Endothelial cell of umbilical vein (primary cell): Measurements from ENCODE around the gene SMAD7. TPM values are rescaled to one million over a fixed set of nuclear protein-coding genes. Genes with fewer than 3 reads are reported as not detected.

Source experiments
- BruUV-seq: library from RNA; stranded (reverse); fragments of 400-500 nt; replicated peaks from 2 replicates; lab custom pipeline; 2021; lab: Mats Ljungman, UMichigan
- CTCF ChIA-PET: fragments of 300-600, 350-600 bp; sonication (Branson Sonifier 250); formaldehyde crosslinking; loops from one replicate; lab custom pipeline; 2021; ENCODE audit warnings: antibody characterized with exemption, inconsistent platforms; lab: Charles Lee
- POLR2A ChIA-PET: fragments of 300-600, 350-600 bp; sonication (Branson Sonifier 250); formaldehyde crosslinking; loops from one replicate; lab custom pipeline; 2021; ENCODE audit warnings: antibody characterized with exemption, inconsistent platforms; lab: Charles Lee
- DNase-seq: peaks from one replicate; pipeline ENCODE4 v3.0.0-alpha.2; 2011; ENCODE audit warnings: low read depth, low spot score
- FAIRE-seq: peaks from 2 replicates; lab custom pipeline; 2011; peaks lifted over from hg19 to GRCh38; lab: Jason Lieb, UNC
- H2AFZ ChIP-seq: 2 replicates; pipeline ENCODE4 v1.6.0; 2012; ENCODE audit warnings: low read depth, low read length, control low read depth, inconsistent platforms
- H3K27ac ChIP-seq: 2 replicates; pipeline ENCODE4 v1.5.1; 2011; ENCODE audit warnings: low read depth, mild to moderate bottlenecking, control low read depth, low read length, moderate library complexity; ENCODE audit not compliant: insufficient read depth
- H3K27me3 ChIP-seq, 2 experiments: 2 replicates each; pipeline versions ENCODE4 v1.6.0 to v1.6.1; 2011; ENCODE audit warnings: low read length in 2 of 2, mixed read lengths in 1 of 2; ENCODE audit not compliant: control insufficient read depth in 2 of 2, insufficient read depth in 2 of 2
- H3K36me3 ChIP-seq, 2 experiments: 2 replicates in 1 of 2; 3 replicates in 1 of 2; pipeline ENCODE4 v1.5.1; 2011; ENCODE audit warnings: low read length in 2 of 2, mild to moderate bottlenecking in 1 of 2, moderate library complexity in 1 of 2; ENCODE audit not compliant: control insufficient read depth in 2 of 2, insufficient read depth in 2 of 2; ENCODE audit errors: extremely low read depth in 1 of 2
- H3K4me1 ChIP-seq: 3 replicates; pipeline ENCODE4 v1.5.1; 2011; ENCODE audit warnings: mild to moderate bottlenecking, low read length; ENCODE audit not compliant: control insufficient read depth, insufficient read depth; ENCODE audit errors: extremely low read depth
- H3K4me2 ChIP-seq: 2 replicates; pipeline ENCODE4 v1.6.1; 2011; ENCODE audit warnings: low read length, control low read depth, mixed read lengths; ENCODE audit not compliant: insufficient read depth
- H3K4me3 ChIP-seq, 3 experiments: fragments of 200-600 bp in 1 of 3; sonication (generic), shearing (Covaris generic) in 1 of 3; replicated peaks in 1 of 3; 2 replicates each; pipeline ENCODE4 v1.5.1; 2011 to 2016; ENCODE audit warnings: control low read depth in 3 of 3, low read length in 3 of 3, mild to moderate bottlenecking in 2 of 3, inconsistent platforms in 1 of 3, low read depth in 1 of 3, moderate library complexity in 1 of 3; ENCODE audit not compliant: insufficient read depth in 1 of 3
- H3K79me2 ChIP-seq: 2 replicates; pipeline ENCODE4 v1.6.0; 2012; ENCODE audit warnings: low read length, inconsistent platforms; ENCODE audit not compliant: control insufficient read depth, insufficient read depth
- H3K9ac ChIP-seq: replicated peaks from 2 replicates; pipeline ENCODE3; 2011; ENCODE audit warnings: low read length, control low read depth; ENCODE audit not compliant: insufficient read depth; ENCODE audit errors: extremely low read depth
- H3K9me1 ChIP-seq: replicated peaks from 3 replicates; pipeline ENCODE4 v1.6.0; 2011; ENCODE audit warnings: mild to moderate bottlenecking, low read length; ENCODE audit not compliant: control insufficient read depth, insufficient read depth; ENCODE audit errors: extremely low read depth
- H3K9me3 ChIP-seq: replicated peaks from 2 replicates; pipeline ENCODE4 v1.5.1; 2012; ENCODE audit warnings: low read length, inconsistent platforms; ENCODE audit not compliant: control insufficient read depth, insufficient read depth
- H4K20me1 ChIP-seq: replicated peaks from 2 replicates; pipeline ENCODE3; 2011; ENCODE audit warnings: mild to moderate bottlenecking, low read length; ENCODE audit not compliant: control insufficient read depth, insufficient read depth; ENCODE audit errors: extremely low read depth
- EZH2 ChIP-seq: IDR thresholded peaks from 2 replicates; pipeline ENCODE4 v1.6.1; 2012; ENCODE audit warnings: borderline replicate concordance, low read depth, mild to moderate bottlenecking, moderate library complexity, low read length, inconsistent platforms; ENCODE audit not compliant: severe bottlenecking
- GATA2 ChIP-seq: IDR thresholded peaks from 2 replicates; pipeline ENCODE4 v1.7.0; 2011; ENCODE audit warnings: low read depth, mild to moderate bottlenecking, moderate library complexity, mixed read lengths, low read length; ENCODE audit not compliant: insufficient read length, insufficient read depth
- POLR2A ChIP-seq: IDR thresholded peaks from 2 replicates; pipeline ENCODE4 v1.6.1; 2012; ENCODE audit warnings: low read depth, mild to moderate bottlenecking, control low read depth, low read length
- dilution Hi-C: fragments of 300-500 bp; cut with MboI; formaldehyde crosslinking; loops from one replicate; pipeline ENCODE4 v1.15.0; 2019; ENCODE audit warnings: low sequenced_read_pairs; ENCODE audit not compliant: extremely low pct_ligation_motif_present
- intact Hi-C: fragments of 100-400 bp; cut with micrococcal nuclease; formaldehyde crosslinking; loops from one replicate; pipeline ENCODE4 v1.10.0; 2022
- polyA plus RNA-seq, 4 experiments: library from polyadenylated mRNA; depleted of rRNA in 3 of 4; stranded (reverse) in 3 of 4; unstranded in 1 of 4; fragments of >200 nt; gene quantifications; 2 replicates each; pipeline versions ENCODE4 v1.2.1 to v1.2.3, GENCODE V29; 2011 to 2012; ENCODE audit warnings: missing spikeins in 1 of 4
- total RNA-seq: library from RNA; stranded (reverse); gene quantifications from 2 replicates; pipeline ENCODE4 v1.2.3, GENCODE V29; 2021

Gene SMAD7
- total and polyA plus RNA-seq, 2 donors (not counting 3 experiments of a cell fraction or from before 2014, with no cell fraction given), result 3.6 to 8.0 TPM

GRCh38 chr18:48953104-48953706, 2.4 kb upstream of the SMAD7 start:
- POLR2A ChIA-PET, result interaction anchor here (0.7 to 1.4 kb wide), 2 partner anchors 15 to 162 kb away, joined by 4 to 5 read pairs; no protein-coding TSS in a partner anchor

GRCh38 chr18:48952287-48953103, 1.7 kb upstream of the SMAD7 start:
- Histone ChIP-seq H3K36me3 (no peaks in the 10 kb centered on the region), H3K9me3 (no peaks in the 10 kb centered on the region), H3K27me3 (no peaks in the 10 kb centered on the region), H3K4me2 (peak overlapping the region; percentile 68), H4K20me1 (no peaks in the 10 kb centered on the region), H3K27ac (peak overlapping the region; percentile 97), H2AFZ (peak overlapping the region; percentile 64), H3K4me3 (peak overlapping the region; percentile 48 to 64 (median 62)), H3K9me1 (no peaks in the 10 kb centered on the region), H3K79me2 (peaks cover 21% of the 10 kb centered on the region), H3K4me1 (peaks cover 39% of the 10 kb centered on the region), H3K9ac (peak overlapping the region; percentile 99)
- dilution Hi-C loops (no loop called here), intact Hi-C loops (loop anchor here (1.0 to 5.0 kb wide), 4 partner anchors 23 to 495 kb away; no protein-coding TSS in a partner anchor)
- DNase-seq, result peak; percentile 78
- TF ChIP-seq EZH2 (no peak), POLR2A (peak; percentile 19)
- ChIA-PET POLR2A (interaction anchor here (0.6 to 1.4 kb wide), 3 partner anchors 15 to 534 kb away, joined by 4 to 5 read pairs (median 5); partner anchors contain the start of gene C18orf32), CTCF (interaction anchor here (0.6 to 2.5 kb wide), 21 partner anchors 12 to 463 kb away, joined by 3 to 22 read pairs (median 5); no protein-coding TSS in a partner anchor)
- FAIRE-seq, result peak; percentile 52
- BruUV-seq, result TSS peak; percentile 63

More at GRCh38 chr18:48953104-48953706, 2.4 kb upstream of the SMAD7 start:
- DNase-seq (no peak), FAIRE-seq (no peak)
- H3K4me3 ChIP-seq, result peak overlapping the region in 2 of 3 experiments; percentile 48 to 62
- dilution Hi-C loops, result no loop called here
- no peaks in the 10 kb centered on the region for H3K36me3 ChIP-seq
- H2AFZ ChIP-seq, result peak overlapping the region; percentile 64
- peaks cover 17% of the 10 kb centered on the region for H3K79me2 ChIP-seq
- H3K9ac ChIP-seq, result peak overlapping the region; percentile 99
- H3K4me1 ChIP-seq, result peaks cover 33% of the 10 kb centered on the region
- no peaks in the 10 kb centered on the region for H3K27me3 ChIP-seq
- CTCF ChIA-PET, result interaction anchor here (0.9 to 2.5 kb wide), 13 partner anchors 12 to 462 kb away, joined by 3 to 22 read pairs (median 7); no protein-coding TSS in a partner anchor
- H3K9me3 ChIP-seq, result no peaks in the 10 kb centered on the region
- intact Hi-C loops, result loop anchor here (5.0 kb wide), 2 partner anchors 104 to 494 kb away; no protein-coding TSS in a partner anchor
- H3K4me2 ChIP-seq, result peak overlapping the region; percentile 68
- no peaks in the 10 kb centered on the region for H4K20me1 ChIP-seq
- no peak for TF ChIP-seq GATA2
- H3K27ac ChIP-seq, result peak overlapping the region; percentile 97
- no TSS peak for BruUV-seq
- no peaks in the 10 kb centered on the region for H3K9me1 ChIP-seq
